GM23338 (cell line): ENCODE measurements around the gene PSMC3. TPM values are rescaled to one million over a fixed set of nuclear protein-coding genes. Genes with fewer than 3 reads are reported as not detected.

ENCODE experiments used
- ATAC-seq: fragments of 200-7000 bp; cut with Tn5 transposase; 3 replicates; pipeline ENCODE4 v1.9.1; 2020
- DNase-seq: peaks from one replicate; pipeline ENCODE4 v3.0.0-alpha.2; 2015; ENCODE audit warnings: low spot score
- H2AFZ ChIP-seq: fragments of 200-600 bp; sonication (generic); 2 replicates; pipeline ENCODE4 v1.8.0; 2016; ENCODE audit warnings: antibody characterized with exemption, mild to moderate bottlenecking, moderate library complexity
- H3F3A ChIP-seq: fragments of 200-600 bp; sonication (generic); replicated peaks from 2 replicates; pipeline ENCODE4 v1.8.0; 2017; ENCODE audit warnings: antibody characterized with exemption, mixed run types, low read depth
- H3K27ac ChIP-seq: fragments of 200-600 bp; sonication (generic); 2 replicates; pipeline ENCODE4 v1.6.1; 2016; ENCODE audit warnings: low read depth
- H3K27me3 ChIP-seq: fragments of 200-600 bp; sonication (generic); 2 replicates; pipeline ENCODE4 v1.8.0; 2016; ENCODE audit warnings: mild to moderate bottlenecking, mixed run types, moderate library complexity; ENCODE audit not compliant: insufficient read depth
- H3K36me3 ChIP-seq: fragments of 200-600 bp; sonication (generic); 2 replicates; pipeline ENCODE4 v1.8.0; 2016; ENCODE audit warnings: mild to moderate bottlenecking; ENCODE audit not compliant: insufficient read depth
- H3K4me1 ChIP-seq: fragments of 200-600 bp; sonication (generic); 2 replicates; pipeline ENCODE4 v1.8.0; 2016; ENCODE audit warnings: mild to moderate bottlenecking, moderate library complexity; ENCODE audit not compliant: insufficient read depth
- H3K4me2 ChIP-seq: fragments of 200-600 bp; sonication (generic); 2 replicates; pipeline ENCODE4 v1.7.1; 2017; ENCODE audit warnings: mixed run types
- H3K4me3 ChIP-seq: fragments of 200-600 bp; sonication (generic); 2 replicates; pipeline ENCODE4 v1.6.1; 2016; ENCODE audit warnings: mixed run types
- H3K79me2 ChIP-seq: fragments of 200-600 bp; sonication (generic); replicated peaks from 2 replicates; pipeline ENCODE4 v1.8.0; 2017; ENCODE audit warnings: mild to moderate bottlenecking; ENCODE audit not compliant: insufficient read depth
- H3K9me2 ChIP-seq: fragments of 200-600 bp; sonication (generic); 2 replicates; pipeline ENCODE4 v1.8.0; 2017; ENCODE audit not compliant: insufficient read depth
- H4K20me1 ChIP-seq: fragments of 200-600 bp; sonication (generic); replicated peaks from 2 replicates; pipeline ENCODE4 v1.8.0; 2017; ENCODE audit warnings: mild to moderate bottlenecking; ENCODE audit not compliant: insufficient read depth
- H3K27ac Mint-ChIP-seq: 2 replicates; pipeline ENCODE4 v1.8.0; 2020; ENCODE audit warnings: inconsistent platforms, mild to moderate bottlenecking, moderate library complexity, mixed read lengths
- H3K27me3 Mint-ChIP-seq: 3 replicates; pipeline ENCODE4 v1.8.0; 2022; ENCODE audit warnings: low read depth, mild to moderate bottlenecking, moderate library complexity, mixed read lengths, inconsistent platforms; ENCODE audit not compliant: insufficient read depth, poor library complexity
- H3K36me3 Mint-ChIP-seq: 3 replicates; pipeline ENCODE4 v1.8.0; 2021; ENCODE audit warnings: low read depth, mild to moderate bottlenecking, inconsistent platforms, moderate library complexity, mixed read lengths
- H3K4me1 Mint-ChIP-seq: 3 replicates; pipeline ENCODE4 v1.8.0; 2020; ENCODE audit warnings: mild to moderate bottlenecking, inconsistent platforms, mixed read lengths
- H3K4me3 Mint-ChIP-seq: 3 replicates; pipeline ENCODE4 v1.8.0; 2021; ENCODE audit warnings: moderate library complexity, mild to moderate bottlenecking, inconsistent platforms, mixed read lengths
- H3K9me3 Mint-ChIP-seq: 3 replicates; pipeline ENCODE4 v1.8.0; 2020; ENCODE audit warnings: moderate library complexity, mild to moderate bottlenecking, inconsistent platforms, mixed read lengths
- CREB1 ChIP-seq: fragments of 250-450 bp; sonication (Bioruptor Pico); IDR thresholded peaks from 2 replicates; pipeline ENCODE4 v1.5.0; 2020; ENCODE audit warnings: low read depth, mild to moderate bottlenecking, moderate library complexity
- ETS1 ChIP-seq: IDR thresholded peaks from 2 replicates; pipeline ENCODE4 v1.6.1; 2016; ENCODE audit warnings: antibody characterized with exemption
- JUNB ChIP-seq: IDR thresholded peaks from one replicate; pipeline ENCODE4 v1.6.1; 2016; ENCODE audit warnings: antibody characterized with exemption; ENCODE audit not compliant: unreplicated experiment
- NANOG ChIP-seq: IDR thresholded peaks from 2 replicates; pipeline ENCODE4 v1.6.1; 2016; ENCODE audit warnings: antibody characterized with exemption, borderline replicate concordance
- REST ChIP-seq: IDR thresholded peaks from one replicate; pipeline ENCODE4 v1.6.1; 2018; ENCODE audit warnings: antibody characterized with exemption; ENCODE audit not compliant: unreplicated experiment
- ZNF114 ChIP-seq: fragments of 250-450 bp; sonication (Bioruptor Pico); IDR thresholded peaks from 2 replicates; pipeline ENCODE4 v1.5.0; 2020; ENCODE audit warnings: mild to moderate bottlenecking, moderate library complexity
- polyA plus RNA-seq: library from polyadenylated mRNA; unstranded; fragments of >200 nt; fragmentation: Nextera tagmentation; extraction: Ambion mirVana; gene quantifications from 2 replicates; pipeline ENCODE4 v1.2.1, GENCODE V29; 2016
- total RNA-seq: library from RNA; depleted of rRNA; stranded (reverse); fragments of >200 nt; shearing (Covaris generic); gene quantifications from 2 replicates; pipeline ENCODE4 v1.2.3, GENCODE V29; 2014
- TF ChIP-seq, protein P1 (sequence below), 2 experiments: fragments of 200-600 bp in 1 of 2; sonication (generic) in 1 of 2; conservative IDR thresholded peaks; 2 replicates each; pipeline versions ENCODE4 v1.5.1 to v1.6.1; 2016 to 2017; ENCODE audit warnings: antibody characterized with exemption in 2 of 2, low read depth in 2 of 2, mild to moderate bottlenecking in 2 of 2, moderate library complexity in 1 of 2

Gene PSMC3
- total and polyA plus RNA-seq, 2 experiments from 2014 or later = 147 to 190 TPM

GRCh38 chr11:47384498-47384897, 41.7 kb downstream of the PSMC3 start:
- Histone ChIP-seq H3K9me2 (0 out of 2 replicates have a peak, but pooled peaks cover 2% of the 10 kb centered on the region), H3K4me2 (no peak overlapping the region), H3K4me1 (no peaks in the 10 kb centered on the region), H3K27ac (no peak overlapping the region), H4K20me1 (no peaks in the 10 kb centered on the region), H3K27me3 (no peaks in the 10 kb centered on the region), H3K79me2 (no peaks in the 10 kb centered on the region), H3K4me3 (no peak overlapping the region), H2AFZ (no peak overlapping the region), H3F3A (no peaks in the 10 kb centered on the region), H3K36me3 (no peaks in the 10 kb centered on the region)
- Mint-ChIP-seq H3K9me3 (no peaks in the 10 kb centered on the region), H3K36me3 (no peaks in the 10 kb centered on the region), H3K27ac (no peak overlapping the region), H3K4me1 (no peaks in the 10 kb centered on the region), H3K27me3 (peaks cover 11% of the 10 kb centered on the region), H3K4me3 (no peak overlapping the region)
- TF ChIP-seq JUNB (no peak), CREB1 (CRISPR knock-in tag) (no peak), ETS1 (no peak), REST (no peak), ZNF114 (no peak)
- TF ChIP-seq, protein P1, sequence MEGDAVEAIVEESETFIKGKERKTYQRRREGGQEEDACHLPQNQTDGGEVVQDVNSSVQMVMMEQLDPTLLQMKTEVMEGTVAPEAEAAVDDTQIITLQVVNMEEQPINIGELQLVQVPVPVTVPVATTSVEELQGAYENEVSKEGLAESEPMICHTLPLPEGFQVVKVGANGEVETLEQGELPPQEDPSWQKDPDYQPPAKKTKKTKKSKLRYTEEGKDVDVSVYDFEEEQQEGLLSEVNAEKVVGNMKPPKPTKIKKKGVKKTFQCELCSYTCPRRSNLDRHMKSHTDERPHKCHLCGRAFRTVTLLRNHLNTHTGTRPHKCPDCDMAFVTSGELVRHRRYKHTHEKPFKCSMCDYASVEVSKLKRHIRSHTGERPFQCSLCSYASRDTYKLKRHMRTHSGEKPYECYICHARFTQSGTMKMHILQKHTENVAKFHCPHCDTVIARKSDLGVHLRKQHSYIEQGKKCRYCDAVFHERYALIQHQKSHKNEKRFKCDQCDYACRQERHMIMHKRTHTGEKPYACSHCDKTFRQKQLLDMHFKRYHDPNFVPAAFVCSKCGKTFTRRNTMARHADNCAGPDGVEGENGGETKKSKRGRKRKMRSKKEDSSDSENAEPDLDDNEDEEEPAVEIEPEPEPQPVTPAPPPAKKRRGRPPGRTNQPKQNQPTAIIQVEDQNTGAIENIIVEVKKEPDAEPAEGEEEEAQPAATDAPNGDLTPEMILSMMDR (conservative IDR thresholded peaks at IDR 0.05; ENCODE audit: low read depth in 2 of 2) = no peak
- ATAC-seq = no peak
- DNase-seq = no peak

DNA sequence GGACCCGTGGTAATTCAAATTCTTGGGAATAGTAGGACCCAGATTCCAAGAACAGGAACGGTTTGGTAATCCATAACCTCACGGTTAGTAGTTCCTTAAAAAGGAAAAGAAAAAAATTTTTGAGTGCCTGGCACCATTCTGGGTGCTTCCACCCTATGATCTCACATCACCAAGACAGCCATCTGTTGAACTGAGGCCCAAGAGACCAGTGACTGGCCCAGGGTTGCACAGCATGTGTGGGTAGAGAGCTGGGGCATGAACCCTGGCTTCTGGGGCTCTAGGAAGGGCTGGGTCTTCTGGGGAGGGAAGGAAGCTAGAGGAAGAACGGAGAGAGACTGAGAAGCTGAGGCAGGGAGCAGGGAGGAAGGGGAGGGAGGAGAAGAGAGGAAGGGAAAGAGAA, 43.2 kb downstream of the PSMC3 start:
- TF ChIP-seq ETS1 (no peak), NANOG (no peak), JUNB (no peak)
- Histone ChIP-seq H3K4me2 (no peak overlapping the region), H3F3A (no peaks in the 10 kb centered on the region), H3K27ac (no peak overlapping the region), H3K4me1 (no peaks in the 10 kb centered on the region), H3K36me3 (no peaks in the 10 kb centered on the region), H3K79me2 (no peaks in the 10 kb centered on the region), H4K20me1 (no peaks in the 10 kb centered on the region), H2AFZ (peak overlapping the region; percentile 74; the same call in 1 of the 2 replicates), H3K27me3 (no peaks in the 10 kb centered on the region), H3K9me2 (0 out of 2 replicates have a peak, but pooled peaks cover 2% of the 10 kb centered on the region), H3K4me3 (no peak overlapping the region)
- H3K4me1 Mint-ChIP-seq = peaks cover 3% of the 10 kb centered on the region; the same call in 2 of the 3 replicates
- H3K4me3 Mint-ChIP-seq = no peak overlapping the region
- no peak overlapping the region for H3K27ac Mint-ChIP-seq
- no peaks in the 10 kb centered on the region for H3K9me3 Mint-ChIP-seq
- DNase-seq (no peak), ATAC-seq (no peak)
- H3K36me3 Mint-ChIP-seq = no peaks in the 10 kb centered on the region
- H3K27me3 Mint-ChIP-seq = peaks cover 9% of the 10 kb centered on the region
